PC-3 (cell line): ENCODE measurements around the gene TLE3.

ENCODE experiments used
- CTCF ChIP-seq: fragments of 300-600 bp; sonication (generic); conservative IDR thresholded peaks from 2 replicates; pipeline ENCODE4 v1.5.1; 2017; ENCODE audit warnings: antibody characterized with exemption, low read depth, mild to moderate bottlenecking, low read length
- EZH2 ChIP-seq: fragments of 300-600 bp; sonication (generic); IDR thresholded peaks from one replicate; pipeline ENCODE4 v1.6.1; 2017; ENCODE audit warnings: antibody characterized with exemption, mild to moderate bottlenecking, low read length; ENCODE audit not compliant: unreplicated experiment
- EZH2phosphoT487 ChIP-seq: fragments of 300-600 bp; sonication (generic); IDR thresholded peaks from 2 replicates; pipeline ENCODE4 v1.6.1; 2018; ENCODE audit warnings: mild to moderate bottlenecking, antibody characterized with exemption, low read length, borderline replicate concordance

GRCh38 chr15:70118599-70118998 is 20.9 kb upstream of the TLE3 start:
- TF ChIP-seq CTCF (no peak), EZH2 (no peak), EZH2phosphoT487 (no peak)
